Measurements from ENCODE around the gene MAVS.
"Not testable (repeated sequence)": the region's sequence is repeated elsewhere in the genome, so short reads cannot be mapped to it uniquely, and the experiment has no call there.

Gene MAVS

GRCh38 chr20:3889489-3890397 lies 43.1 kb downstream of the MAVS start:
- no peak for DNase-seq

DNA sequence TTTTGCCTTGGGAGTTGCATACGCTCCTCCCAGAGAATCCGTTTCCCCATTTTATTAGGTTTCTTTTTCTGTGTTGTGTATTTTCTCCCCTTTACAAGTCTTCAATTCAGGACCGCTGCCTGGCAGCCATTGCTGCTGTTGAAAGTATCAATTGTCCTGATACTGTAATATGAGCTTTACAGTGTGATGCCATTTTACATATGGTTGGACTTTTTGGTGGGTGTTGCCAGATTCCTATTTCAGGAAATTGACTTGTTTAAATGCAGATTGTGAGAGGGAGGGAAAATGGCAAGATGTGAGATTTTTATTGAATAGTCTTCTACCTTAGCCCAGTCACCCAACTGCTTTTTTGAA lies 43.7 kb downstream of the MAVS start:
- DNase-seq, result no peak

GRCh38 chr20:3890999-3891929 lies 44.6 kb downstream of the MAVS start:
- no peak for DNase-seq

DNA sequence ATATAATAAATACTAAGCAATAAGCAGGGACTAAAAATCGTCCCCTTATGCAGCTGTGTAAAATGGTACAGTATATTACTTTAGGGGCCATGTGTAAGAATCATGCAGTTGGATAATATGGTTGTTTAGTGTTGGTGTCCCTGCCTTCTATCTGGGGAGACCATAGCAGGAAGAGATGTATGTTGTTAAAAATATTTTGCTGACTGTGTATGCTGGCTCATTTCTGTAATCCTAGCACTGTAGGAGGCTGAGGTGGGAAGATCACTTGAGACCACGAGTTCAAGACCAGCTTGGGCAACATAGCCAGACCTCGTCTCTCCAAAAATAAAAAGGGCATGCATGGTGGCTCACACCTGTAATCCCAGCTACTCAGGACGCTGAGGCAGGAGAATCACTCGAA lies 48.2 kb downstream of the MAVS start:
- no peak for DNase-seq

DNA sequence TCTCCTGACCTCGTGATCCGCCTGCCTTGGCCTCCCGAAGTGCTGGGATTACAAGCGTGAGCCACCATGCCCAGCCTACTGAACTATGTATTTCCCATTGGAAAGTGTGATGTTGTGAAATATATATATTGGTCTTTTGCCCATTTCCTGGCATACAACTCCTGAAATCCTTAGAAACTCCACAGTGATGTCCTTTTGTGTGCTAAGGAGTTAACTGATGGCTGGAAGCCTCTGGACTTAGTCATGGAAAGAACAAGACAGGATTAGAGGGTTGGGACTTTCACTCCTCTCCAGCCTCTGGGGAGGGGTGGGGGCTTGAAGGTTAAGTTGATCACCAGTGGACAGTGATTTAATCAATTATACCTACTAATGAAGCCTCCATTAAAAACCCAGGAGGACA lies 49.7 kb downstream of the MAVS start:
- DNase-seq, result no peak

DNA sequence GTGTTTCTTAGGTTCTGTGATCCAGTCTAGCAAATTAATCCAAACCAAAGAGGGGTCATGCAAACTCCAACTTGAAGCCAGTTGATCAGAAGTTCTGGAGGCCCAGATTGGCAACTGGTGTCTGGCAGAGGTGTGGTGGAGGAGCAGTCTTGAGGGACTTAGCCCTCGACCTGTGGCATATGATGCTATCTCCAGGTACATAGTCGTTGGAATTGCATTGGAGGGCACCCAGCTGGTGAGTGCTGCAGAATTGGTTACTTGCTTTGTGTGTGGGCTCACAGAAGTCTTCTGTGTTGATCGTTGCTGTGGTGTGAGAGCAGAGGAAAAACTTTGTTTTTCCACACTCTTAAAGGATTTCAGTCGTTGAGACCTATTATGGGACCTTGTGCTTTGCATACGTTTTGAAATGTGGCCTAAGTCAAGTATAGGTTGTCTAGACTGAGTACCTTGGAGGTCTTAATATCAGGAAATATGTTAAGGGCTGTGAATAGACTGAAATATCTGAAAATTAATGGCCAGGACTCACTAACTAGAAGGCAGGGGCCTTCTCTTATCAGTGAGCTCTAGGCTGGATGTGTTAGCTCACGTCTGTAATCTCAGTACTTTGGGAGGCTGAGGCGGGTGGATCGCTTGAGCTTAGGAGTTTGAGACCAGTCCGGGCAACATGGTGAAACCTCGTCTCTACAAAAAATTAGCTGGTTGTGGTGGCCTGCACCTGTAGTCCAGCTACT lies 50.4 kb downstream of the MAVS start:
- DNase-seq, result no peak

DNA sequence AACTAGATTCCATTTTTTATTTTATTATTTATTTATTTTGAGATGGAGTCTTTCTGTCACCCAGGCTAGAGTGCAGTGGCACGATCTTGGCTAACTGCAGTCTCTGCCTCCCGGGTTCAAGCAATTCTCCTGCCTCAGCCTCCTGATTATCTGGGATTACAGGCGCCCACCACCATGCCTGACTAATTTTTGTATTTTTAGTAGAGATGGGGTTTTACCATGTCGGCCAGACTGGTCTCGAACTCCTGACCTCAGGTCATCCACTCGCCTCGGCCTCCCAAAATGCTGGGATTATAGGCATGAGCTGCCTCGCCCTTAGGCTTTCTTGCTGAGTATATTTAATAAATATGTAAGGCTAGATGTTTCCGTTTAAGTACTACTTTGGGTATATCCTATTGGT lies 51.5 kb downstream of the MAVS start:
- DNase-seq, result not testable (repeated sequence)

DNA sequence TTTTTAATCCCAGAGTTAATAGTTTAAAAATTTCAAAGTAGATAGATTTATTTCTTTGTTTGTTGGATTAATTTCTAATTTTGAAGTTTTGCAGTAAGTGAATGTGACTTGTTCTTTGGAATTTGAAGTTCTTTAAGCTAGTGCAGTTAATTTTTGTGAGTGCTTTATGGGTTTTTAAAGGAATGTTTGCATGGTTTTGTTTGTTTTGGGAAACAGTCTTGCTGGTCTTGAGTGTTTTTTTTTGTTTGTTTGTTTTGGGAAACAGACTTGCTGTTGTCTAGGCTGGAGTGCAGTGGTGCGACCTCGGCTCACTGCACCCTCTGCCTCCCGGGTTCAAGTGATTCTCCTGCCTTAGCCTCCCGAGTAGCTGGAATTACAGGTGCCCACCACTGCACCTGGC lies 52.0 kb downstream of the MAVS start:
- DNase-seq, result no peak

- DNase-seq, result no peak
Measured at GRCh38 chr20:3900187-3900604, 53.6 kb downstream of the MAVS start.

GRCh38 chr20:3901028-3901705 lies 54.5 kb downstream of the MAVS start:
- no peak for DNase-seq

DNA sequence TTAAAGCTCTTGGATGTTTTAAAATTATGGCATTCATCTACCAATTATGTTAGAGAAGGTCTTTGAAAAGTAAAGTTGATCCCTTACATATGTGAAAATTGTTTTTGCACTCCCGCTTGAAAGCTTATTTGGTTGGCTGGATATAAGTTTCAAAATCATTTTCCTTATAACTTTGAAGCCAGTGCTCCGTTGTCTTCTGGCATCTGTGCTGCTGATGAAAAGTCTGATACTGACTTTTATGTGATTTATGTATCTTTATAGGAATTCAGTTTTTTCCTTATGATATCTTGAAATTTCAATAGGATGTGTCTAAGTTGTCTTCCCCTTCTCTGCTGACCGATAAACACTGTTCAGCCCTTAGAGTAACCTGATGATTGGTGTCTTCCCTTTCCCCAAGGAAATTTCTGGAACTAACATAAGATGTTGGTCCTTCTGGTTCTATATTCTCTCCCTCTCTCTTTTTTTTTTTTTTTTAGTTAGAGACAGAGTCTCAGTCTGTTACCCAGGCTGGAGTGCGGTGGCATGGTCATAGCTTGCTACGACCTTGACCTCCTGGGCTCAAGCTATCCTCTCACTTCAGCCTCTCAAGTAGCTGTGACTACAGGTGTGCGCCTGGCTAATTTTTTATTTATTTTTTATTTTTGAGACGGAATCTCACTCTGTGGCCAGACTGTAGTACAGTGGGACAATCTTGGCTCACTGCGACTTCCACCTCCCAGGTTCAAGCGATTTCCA lies 55.2 kb downstream of the MAVS start:
- DNase-seq, result no peak

DNA sequence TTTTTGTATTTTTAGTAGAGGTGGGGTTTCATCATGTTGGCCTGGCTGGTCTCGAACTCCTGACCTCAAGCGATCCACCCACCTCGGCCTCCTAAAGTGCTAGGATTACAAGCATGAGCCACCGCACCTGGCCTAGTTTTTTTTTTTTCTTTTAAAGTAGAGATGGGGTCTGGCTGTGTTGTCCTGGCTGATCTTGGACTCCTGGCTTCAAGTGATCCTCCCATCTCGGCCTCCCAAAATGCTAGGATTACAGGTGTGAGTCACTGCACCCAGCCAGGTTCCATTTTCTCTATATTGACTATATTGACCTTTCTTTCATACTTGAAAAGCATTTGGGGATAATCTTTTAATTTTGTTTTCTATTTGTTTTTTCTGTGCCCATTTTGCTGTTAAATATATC lies 55.8 kb downstream of the MAVS start:
- no peak for DNase-seq

DNA sequence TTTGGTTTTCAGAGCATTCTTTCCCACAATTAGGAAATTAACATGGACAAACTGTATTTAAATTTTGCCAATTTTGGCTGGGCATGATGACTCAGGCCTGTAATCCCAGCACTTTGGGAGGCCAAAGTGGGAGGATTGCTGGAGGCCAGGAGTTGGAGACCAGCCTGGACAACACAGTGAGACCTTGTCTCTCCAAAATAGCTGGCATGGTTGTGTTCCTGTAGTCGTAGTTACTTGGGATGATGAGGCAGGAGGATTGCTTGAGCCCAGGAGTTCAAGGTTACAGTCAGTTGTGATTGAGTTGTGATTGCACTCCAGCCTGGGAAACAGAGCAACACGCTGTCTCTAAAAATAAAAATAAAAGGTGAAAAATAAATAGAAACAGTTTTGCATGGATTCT lies 57.6 kb downstream of the MAVS start:
- no peak for DNase-seq

- no peak for DNase-seq
Measured at GRCh38 chr20:3904857-3905256, 58.2 kb downstream of the MAVS start.

- peak in 1 of 2 experiments; percentile 19 for DNase-seq
Measured at GRCh38 chr20:3906744-3907721, 60.4 kb downstream of the MAVS start.

GRCh38 chr20:3908667-3909066 lies 62.0 kb downstream of the MAVS start:
- DNase-seq, result no peak

DNA sequence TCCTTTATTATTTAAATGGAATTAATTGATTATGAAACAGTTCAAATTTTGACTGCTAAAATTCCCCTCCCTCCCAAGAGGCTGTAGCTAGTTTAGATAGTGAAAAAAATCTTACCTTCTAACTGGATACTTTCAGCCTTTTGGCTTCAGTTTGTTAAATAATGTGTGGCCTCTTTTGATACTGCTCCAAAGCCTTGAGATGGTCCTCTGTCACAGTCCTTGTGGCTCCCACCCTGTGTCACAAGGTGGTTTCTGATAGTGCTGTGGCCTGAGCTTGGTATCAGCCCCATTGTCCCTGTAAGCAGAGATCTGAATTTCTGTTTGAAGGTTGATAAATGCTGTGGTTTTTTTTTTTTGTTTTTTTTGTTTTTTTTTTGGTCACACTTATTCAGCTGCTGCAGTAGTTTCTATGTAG lies 63.3 kb downstream of the MAVS start:
- DNase-seq, result no peak

- DNase-seq, result no peak
Measured at GRCh38 chr20:3910853-3911252, 64.2 kb downstream of the MAVS start.

DNA sequence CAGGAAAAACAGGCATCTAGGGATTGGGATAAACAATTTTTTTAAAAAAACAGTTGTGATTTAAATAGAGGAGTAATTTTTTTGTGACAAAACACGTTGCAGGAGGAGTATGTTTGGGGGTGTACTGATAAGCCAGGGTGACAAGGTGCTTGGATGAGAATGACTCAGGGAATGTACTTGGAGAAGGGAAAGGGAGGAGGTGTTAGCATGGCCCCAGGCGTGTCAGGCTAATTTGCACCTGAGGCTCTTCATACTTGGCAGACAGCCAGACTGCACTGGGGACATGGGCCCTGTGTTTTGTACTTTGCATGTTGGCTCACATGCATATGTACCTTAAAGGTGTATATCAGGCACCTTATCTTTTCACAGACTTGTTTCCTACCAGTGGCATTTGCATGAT lies 65.3 kb downstream of the MAVS start:
- no peak for DNase-seq

DNA sequence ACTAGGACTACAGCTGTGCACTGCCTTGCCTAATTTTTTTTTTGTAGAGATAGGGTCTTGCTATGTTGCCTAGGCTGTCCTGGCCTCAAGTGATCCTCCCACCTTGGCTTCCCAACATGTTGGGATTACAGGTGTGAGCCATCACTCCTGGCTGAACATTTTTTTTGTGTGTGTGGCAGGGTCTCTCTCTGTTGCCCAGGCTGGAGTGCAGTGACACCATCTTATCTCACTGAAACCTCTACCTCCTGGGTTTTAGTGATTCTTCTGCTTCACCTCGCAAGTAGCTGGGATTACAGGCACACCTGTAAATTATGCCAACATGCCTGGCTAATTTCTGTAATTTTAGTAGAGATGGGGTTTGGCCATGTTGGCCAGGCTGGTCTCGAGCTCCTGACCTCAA lies 67.8 kb downstream of the MAVS start:
- DNase-seq, result no peak

- DNase-seq, result no peak
Measured at GRCh38 chr20:3915691-3916090, 69.1 kb downstream of the MAVS start.

All from activated CD4-positive, alpha-beta T cell treated with anti-CD3 and anti-CD28 coated beads, Interleukin-2, amount 50 U/mL, for 4 hours (primary cell).